OCI-LY3 (cell line): ENCODE data around the gene ATP10D.

Source experiments
- H2AFZ ChIP-seq: fragments of 200-600, 300-600 bp; shearing (Covaris generic); 2 replicates; pipeline ENCODE4 v1.6.0; 2014; ENCODE audit warnings: antibody characterized with exemption, low read depth, low read length
- H3K27ac ChIP-seq: fragments of 200-600, 300-600 bp; sonication (generic); 2 replicates; pipeline ENCODE4 v1.5.1; 2014; ENCODE audit warnings: mild to moderate bottlenecking, low read length, moderate library complexity, mixed read lengths
- H3K27me3 ChIP-seq: fragments of 200-600, 300-600 bp; sonication (generic); 2 replicates; pipeline ENCODE4 v1.6.1; 2014; ENCODE audit warnings: low read depth, low read length, mixed read lengths
- H3K36me3 ChIP-seq: fragments of 200-600, 300-600 bp; sonication (generic); replicated peaks from 2 replicates; pipeline ENCODE3; 2014; ENCODE audit warnings: low read depth, low read length, mixed read lengths
- H3K4me1 ChIP-seq: fragments of 300-600, 200-600 bp; sonication (generic); 2 replicates; pipeline ENCODE4 v1.6.1; 2014; ENCODE audit warnings: low read length, mixed read lengths
- H3K4me2 ChIP-seq: fragments of 200-600, 300-600 bp; sonication (generic); 2 replicates; pipeline ENCODE4 v1.6.1; 2014; ENCODE audit warnings: low read length, mixed read lengths
- H3K4me3 ChIP-seq: fragments of 300-600, 200-600 bp; sonication (generic); 2 replicates; pipeline ENCODE4 v1.5.1; 2014; ENCODE audit warnings: antibody characterized with exemption, mild to moderate bottlenecking, low read length, moderate library complexity
- H3K79me2 ChIP-seq: fragments of 300-600, 200-600 bp; shearing (Covaris generic); 2 replicates; pipeline ENCODE4 v1.6.1; 2014; ENCODE audit warnings: mild to moderate bottlenecking, low read length, mixed read lengths
- H3K9ac ChIP-seq: fragments of 300-600, 200-600 bp; shearing (Covaris generic); 2 replicates; pipeline ENCODE4 v1.6.0; 2014; ENCODE audit warnings: mild to moderate bottlenecking, low read length, moderate library complexity
- H3K9me3 ChIP-seq: fragments of 200-600, 300-600 bp; shearing (Covaris generic); 2 replicates; pipeline ENCODE4 v1.6.1; 2014; ENCODE audit warnings: low read length, mixed read lengths; ENCODE audit not compliant: insufficient read depth
- H4K20me1 ChIP-seq: fragments of 200-600, 300-600 bp; sonication (generic); 2 replicates; pipeline ENCODE4 v1.6.1; 2016; ENCODE audit warnings: low read length, mixed read lengths; ENCODE audit not compliant: insufficient read depth
- CTCF ChIP-seq: fragments of 200-600, 300-600 bp; sonication (generic); IDR thresholded peaks from 2 replicates; pipeline ENCODE4 v1.5.1; 2014; ENCODE audit warnings: antibody characterized with exemption, low read length, low read depth
- EZH2phosphoT487 ChIP-seq: fragments of 200-600 bp; shearing (Covaris generic); IDR thresholded peaks from 2 replicates; pipeline ENCODE4 v1.6.1; 2018; ENCODE audit warnings: antibody characterized with exemption, mixed run types, low read depth

The ATP10D gene

GRCh38 chr4:47485047-47485692 lies at the start of gene ATP10D:
ATP10D (plus strand) TSS chr4:47485275; CDS start chr4:47512541, 27,266 bp downstream.
- Histone ChIP-seq H4K20me1 (no peaks in the 10 kb centered on the region), H3K4me3 (peak within 1 kb of the TSS; percentile 81), H3K36me3 (no peaks in the 10 kb centered on the region), H3K79me2 (no peaks in the 10 kb centered on the region), H3K27me3 (no peaks in the 10 kb centered on the region), H3K27ac (no peak within 1 kb of the TSS), H3K9me3 (no peaks in the 10 kb centered on the region), H3K9ac (peak within 1 kb of the TSS; percentile 64), H2AFZ (peak within 1 kb of the TSS; percentile 96), H3K4me2 (peak within 1 kb of the TSS; percentile 88), H3K4me1 (peaks cover 25% of the 10 kb centered on the region)
- no peak for TF ChIP-seq CTCF
- TF ChIP-seq EZH2phosphoT487: no peak

- no peaks in the 10 kb centered on the region for H3K79me2 ChIP-seq
- no peaks in the 10 kb centered on the region for H3K36me3 ChIP-seq
- no peak overlapping the region for H3K27ac ChIP-seq
- peak overlapping the region; percentile 29 for H3K4me2 ChIP-seq
- H3K9me3 ChIP-seq: no peaks in the 10 kb centered on the region
- peaks cover 10% of the 10 kb centered on the region for H3K4me1 ChIP-seq
- TF ChIP-seq EZH2phosphoT487: no peak
- TF ChIP-seq CTCF: no peak
- no peaks in the 10 kb centered on the region for H4K20me1 ChIP-seq
- H2AFZ ChIP-seq: no peak overlapping the region
- H3K27me3 ChIP-seq: no peaks in the 10 kb centered on the region
- no peak overlapping the region for H3K9ac ChIP-seq
- H3K4me3 ChIP-seq: no peak overlapping the region
These were observed 42.1 kb upstream of the ATP10D start for GRCh38 chr4:47442980-47443379.

- H3K27ac ChIP-seq: no peak overlapping the region
These were observed 41.0 kb upstream of the ATP10D start for GRCh38 chr4:47444031-47444430.

GRCh38 chr4:47451657-47452056 lies 33.4 kb upstream of the ATP10D start:
- Histone ChIP-seq H2AFZ (no peak overlapping the region), H3K4me1 (no peaks in the 10 kb centered on the region), H3K79me2 (no peaks in the 10 kb centered on the region), H4K20me1 (no peaks in the 10 kb centered on the region), H3K36me3 (peaks cover 22% of the 10 kb centered on the region), H3K9ac (no peak overlapping the region), H3K27me3 (no peaks in the 10 kb centered on the region), H3K9me3 (no peaks in the 10 kb centered on the region), H3K27ac (no peak overlapping the region), H3K4me3 (no peak overlapping the region), H3K4me2 (no peak overlapping the region)
- TF ChIP-seq CTCF (no peak), EZH2phosphoT487 (no peak)

More at GRCh38 chr4:47444031-47444430, 41.0 kb upstream of the ATP10D start:
- Histone ChIP-seq H3K4me2 (no peak overlapping the region), H3K4me1 (peaks cover 10% of the 10 kb centered on the region), H3K79me2 (no peaks in the 10 kb centered on the region), H4K20me1 (no peaks in the 10 kb centered on the region), H3K9ac (no peak overlapping the region), H3K9me3 (no peaks in the 10 kb centered on the region), H3K4me3 (no peak overlapping the region), H3K27me3 (no peaks in the 10 kb centered on the region), H2AFZ (no peak overlapping the region), H3K36me3 (no peaks in the 10 kb centered on the region)
- TF ChIP-seq CTCF: no peak
- no peak for TF ChIP-seq EZH2phosphoT487
